CD4-positive, alpha-beta memory T cell (primary cell): Measurements from ENCODE around the gene FLYWCH1. TPM values are rescaled to one million over a fixed set of nuclear protein-coding genes. Genes with fewer than 3 reads are reported as not detected.

Experiments
- CTCF ChIA-PET: fragments of 350-600 bp; sonication (Branson Sonifier 250); formaldehyde crosslinking; loops from one replicate; lab custom pipeline; 2021; ENCODE audit warnings: inconsistent platforms; ENCODE audit not compliant: partially characterized antibody; lab: Charles Lee
- POLR2A ChIA-PET: fragments of 350-600 bp; sonication (Branson Sonifier 250); formaldehyde crosslinking; loops from one replicate; lab custom pipeline; 2021; ENCODE audit not compliant: partially characterized antibody; lab: Charles Lee
- DNase-seq, 5 donors: peaks; one replicate each; pipeline versions ENCODE4 v3.0.0 to v3.0.0-alpha.2; 2020 to 2022; ENCODE audit warnings: mixed read lengths in 1 of 5
- H3K27ac ChIP-seq: one replicate; pipeline ENCODE4 v1.7.0; 2013; ENCODE audit warnings: low read depth, low read length
- H3K27me3 ChIP-seq: 2 replicates; pipeline ENCODE4 v1.7.0; 2013; ENCODE audit warnings: mild to moderate bottlenecking, low read length, moderate library complexity; ENCODE audit not compliant: insufficient read depth
- H3K36me3 ChIP-seq: 2 replicates; pipeline ENCODE4 v1.7.0; 2013; ENCODE audit warnings: mild to moderate bottlenecking, low read length, moderate library complexity; ENCODE audit not compliant: insufficient read depth
- H3K4me1 ChIP-seq: 2 replicates; pipeline ENCODE4 v1.7.0; 2013; ENCODE audit warnings: mild to moderate bottlenecking, low read length, moderate library complexity; ENCODE audit not compliant: insufficient read depth
- H3K4me3 ChIP-seq, 2 donors: one replicate each; pipeline ENCODE4 v1.7.0; 2013; ENCODE audit warnings: low read length in 2 of 2, mild to moderate bottlenecking in 1 of 2
- H3K9me3 ChIP-seq, 2 donors: one replicate each; pipeline ENCODE4 v1.7.0; 2013; ENCODE audit warnings: low read length in 2 of 2, control low read depth in 1 of 2; ENCODE audit not compliant: control insufficient read depth in 1 of 2
- H3K27ac Mint-ChIP-seq, 7 donors: one replicate each; pipeline ENCODE4 v1.8.0; 2020 to 2021; ENCODE audit warnings: mixed read lengths in 7 of 7, mild to moderate bottlenecking in 6 of 7, inconsistent platforms in 3 of 7, moderate library complexity in 3 of 7
- H3K27me3 Mint-ChIP-seq, 2 donors: one replicate each; pipeline ENCODE4 v1.8.0; 2020 to 2021; ENCODE audit warnings: mixed read lengths in 2 of 2
- H3K36me3 Mint-ChIP-seq, 2 donors: one replicate each; pipeline ENCODE4 v1.8.0; 2020 to 2021; ENCODE audit warnings: mixed read lengths in 2 of 2, inconsistent platforms in 1 of 2, mild to moderate bottlenecking in 1 of 2
- H3K4me1 Mint-ChIP-seq, 4 donors: one replicate each; pipeline ENCODE4 v1.8.0; 2020 to 2021; ENCODE audit warnings: mixed read lengths in 4 of 4, mild to moderate bottlenecking in 1 of 4
- H3K4me3 Mint-ChIP-seq, 8 donors: one replicate each; pipeline ENCODE4 v1.8.0; 2020 to 2021; ENCODE audit warnings: mixed read lengths in 8 of 8, mild to moderate bottlenecking in 7 of 8, moderate library complexity in 6 of 8, inconsistent platforms in 3 of 8
- H3K9me3 Mint-ChIP-seq, 8 donors: one replicate each; pipeline ENCODE4 v1.8.0; 2020 to 2021; ENCODE audit warnings: mixed read lengths in 8 of 8, mild to moderate bottlenecking in 5 of 8, inconsistent platforms in 3 of 8, moderate library complexity in 1 of 8
- intact Hi-C: fragments of 100-400 bp; cut with micrococcal nuclease; formaldehyde crosslinking; loops from one replicate; pipeline ENCODE4 v1.15.1; 2023
- polyA plus RNA-seq, 2 donors: library from polyadenylated mRNA; unstranded; fragments of 300-500 nt; fragmentation: Illumina TruSeq; gene quantifications; one replicate each; pipeline ENCODE4 v1.2.3, GENCODE V29; 2021
- total RNA-seq, 2 experiments: library from RNA; stranded (reverse); gene quantifications; one replicate each; pipeline ENCODE4 v1.2.3, GENCODE V29; 2021

The FLYWCH1 gene
- total and polyA plus RNA-seq, 4 experiments from 2014 or later: 7.1 to 123 (median 71.3) TPM

- Histone ChIP-seq H3K4me3 (no peak overlapping the region), H3K36me3 (no peaks in the 10 kb centered on the region), H3K27me3 (no peaks in the 10 kb centered on the region), H3K4me1 (peaks cover 4% of the 10 kb centered on the region), H3K27ac (no peak overlapping the region), H3K9me3 (no peaks in the 10 kb centered on the region)
- H3K27me3 Mint-ChIP-seq: peaks cover 2% of the 10 kb centered on the region in 2 donors
- H3K36me3 Mint-ChIP-seq: no peaks in the 10 kb centered on the region
- peak in 1 of 5 donors; percentile 19 for DNase-seq
- intact Hi-C loops: no loop called here
- peaks cover 0 to 5% (median 0%) of the 10 kb centered on the region in 4 donors for H3K4me1 Mint-ChIP-seq
- CTCF ChIA-PET: interaction anchor here (14.2 kb wide), 1 partner anchor 26 kb away, joined by 444 read pairs; the partner anchor contains the start of genes CLDN6, HCFC1R1, THOC6 and TNFRSF12A
- POLR2A ChIA-PET: interaction anchor here (0.9 to 1.1 kb wide), 2 partner anchors 27 to 151 kb away, joined by 3 to 4 read pairs; no protein-coding TSS in a partner anchor
- H3K9me3 Mint-ChIP-seq: no peaks in the 10 kb centered on the region
- H3K4me3 Mint-ChIP-seq: no peak overlapping the region
- peak overlapping the region in 1 of 7 donors; percentile 46 for H3K27ac Mint-ChIP-seq
Observed at GRCh38 chr16:3000540-3000939, 88.8 kb downstream of the FLYWCH1 start.

Other genes with a start within 250 kb of the FLYWCH1 start
- gene KCTD5, start 229.4 kb upstream of the FLYWCH1 start, total RNA-seq: 10 to 100 TPM; 26.7 to 27.1 TPM
- gene KCTD5, start 229.4 kb upstream of the FLYWCH1 start, polyA plus RNA-seq: 10 to 100 TPM; 19.6 to 22.5 TPM
- gene PRSS27, start 191.7 kb upstream of the FLYWCH1 start, total RNA-seq: under 1 TPM; 0.61 to 0.96 TPM
- not detected for gene PRSS27, start 191.7 kb upstream of the FLYWCH1 start, polyA plus RNA-seq
- gene SRRM2, start 159.3 kb upstream of the FLYWCH1 start, total RNA-seq: 1,000 to 10,000 TPM; 1,118 to 1,137 TPM
- 100 to 1,000 TPM in 1 of 2 donors, 10 to 100 TPM in 1; 11.8 to 132 TPM for gene SRRM2, start 159.3 kb upstream of the FLYWCH1 start, polyA plus RNA-seq
- 10 to 100 TPM; 83.0 to 86.8 TPM for gene ELOB, start 134.7 kb upstream of the FLYWCH1 start, total RNA-seq
- 100 to 1,000 TPM; 268 to 270 TPM for gene ELOB, start 134.7 kb upstream of the FLYWCH1 start, polyA plus RNA-seq
- gene PRSS33, start 124.4 kb upstream of the FLYWCH1 start, total RNA-seq: not detected
- not detected for gene PRSS33, start 124.4 kb upstream of the FLYWCH1 start, polyA plus RNA-seq
- not detected for gene PRSS41, start 113.5 kb upstream of the FLYWCH1 start, total RNA-seq
- not detected for gene PRSS41, start 113.5 kb upstream of the FLYWCH1 start, polyA plus RNA-seq
- gene PRSS21, start 94.7 kb upstream of the FLYWCH1 start, total RNA-seq: 1 to 10 TPM in 1 of 2 experiments, under 1 TPM in 1; 0.96 to 2.6 TPM
- 10 to 100 TPM in 1 of 2 donors, 1 to 10 TPM in 1; 6.2 to 11.5 TPM for gene PRSS21, start 94.7 kb upstream of the FLYWCH1 start, polyA plus RNA-seq
- not detected for gene ZG16B, start 81.6 kb upstream of the FLYWCH1 start, total RNA-seq
- under 1 TPM in 1 of 2 donors, not detected in 1; 0.79 TPM for gene ZG16B, start 81.6 kb upstream of the FLYWCH1 start, polyA plus RNA-seq
- gene PRSS22, start 53.8 kb upstream of the FLYWCH1 start, total RNA-seq: under 1 TPM in 1 of 2 experiments, not detected in 1; 0.39 TPM
- gene PRSS22, start 53.8 kb upstream of the FLYWCH1 start, polyA plus RNA-seq: under 1 TPM in 1 of 2 donors, not detected in 1; 0.42 TPM
- 10 to 100 TPM; 24.1 to 27.1 TPM for gene FLYWCH2, start 28.7 kb upstream of the FLYWCH1 start, total RNA-seq
- gene FLYWCH2, start 28.7 kb upstream of the FLYWCH1 start, polyA plus RNA-seq: 10 to 100 TPM; 21.1 to 23.3 TPM
- not detected for gene KREMEN2, start 52.3 kb downstream of the FLYWCH1 start, total RNA-seq
- not detected for gene KREMEN2, start 52.3 kb downstream of the FLYWCH1 start, polyA plus RNA-seq
- gene PAQR4, start 57.4 kb downstream of the FLYWCH1 start, total RNA-seq: 1 to 10 TPM; 1.5 to 1.7 TPM
- gene PAQR4, start 57.4 kb downstream of the FLYWCH1 start, polyA plus RNA-seq: under 1 TPM; 0.77 to 0.81 TPM
- gene PKMYT1, start 68.5 kb downstream of the FLYWCH1 start, total RNA-seq: under 1 TPM in 1 of 2 experiments, not detected in 1; 0.79 TPM
- not detected for gene PKMYT1, start 68.5 kb downstream of the FLYWCH1 start, polyA plus RNA-seq
- gene CLDN9, start 101.0 kb downstream of the FLYWCH1 start, total RNA-seq: not detected
- gene CLDN9, start 101.0 kb downstream of the FLYWCH1 start, polyA plus RNA-seq: not detected
- gene CLDN6, start 106.3 kb downstream of the FLYWCH1 start, total RNA-seq: not detected
- gene CLDN6, start 106.3 kb downstream of the FLYWCH1 start, polyA plus RNA-seq: not detected
- gene TNFRSF12A, start 108.4 kb downstream of the FLYWCH1 start, total RNA-seq: 1 to 10 TPM in 1 of 2 experiments, under 1 TPM in 1; 0.73 to 1.0 TPM
- gene TNFRSF12A, start 108.4 kb downstream of the FLYWCH1 start, polyA plus RNA-seq: under 1 TPM; 0.33 to 0.44 TPM
- 10 to 100 TPM; 16.0 to 18.0 TPM for gene HCFC1R1, start 112.0 kb downstream of the FLYWCH1 start, total RNA-seq
- gene HCFC1R1, start 112.0 kb downstream of the FLYWCH1 start, polyA plus RNA-seq: 10 to 100 TPM; 18.5 to 23.8 TPM
- 10 to 100 TPM; 18.4 to 22.5 TPM for gene THOC6, start 112.1 kb downstream of the FLYWCH1 start, total RNA-seq
- 10 to 100 TPM; 41.4 to 48.8 TPM for gene THOC6, start 112.1 kb downstream of the FLYWCH1 start, polyA plus RNA-seq
- gene BICDL2, start 125.0 kb downstream of the FLYWCH1 start, total RNA-seq: not detected
- not detected for gene BICDL2, start 125.0 kb downstream of the FLYWCH1 start, polyA plus RNA-seq
- 1 to 10 TPM; 2.9 to 3.0 TPM for gene MMP25, start 134.6 kb downstream of the FLYWCH1 start, total RNA-seq
- under 1 TPM; 0.52 to 0.91 TPM for gene MMP25, start 134.6 kb downstream of the FLYWCH1 start, polyA plus RNA-seq
- gene IL32, start 153.7 kb downstream of the FLYWCH1 start, total RNA-seq: 100 to 1,000 TPM; 752 to 810 TPM
- 1,000 to 10,000 TPM; 3,111 to 3,174 TPM for gene IL32, start 153.7 kb downstream of the FLYWCH1 start, polyA plus RNA-seq
- under 1 TPM in 1 of 2 experiments, not detected in 1; 0.15 TPM for gene ZSCAN10, start 187.4 kb downstream of the FLYWCH1 start, total RNA-seq
- gene ZSCAN10, start 187.4 kb downstream of the FLYWCH1 start, polyA plus RNA-seq: not detected
- not detected for gene ZNF205, start 200.7 kb downstream of the FLYWCH1 start, total RNA-seq
- gene ZNF205, start 200.7 kb downstream of the FLYWCH1 start, polyA plus RNA-seq: under 1 TPM in 1 of 2 donors, not detected in 1; 0.20 TPM
- gene ZNF213, start 223.1 kb downstream of the FLYWCH1 start, total RNA-seq: 10 to 100 TPM; 14.1 to 14.5 TPM
- gene ZNF213, start 223.1 kb downstream of the FLYWCH1 start, polyA plus RNA-seq: 1 to 10 TPM in 1 of 2 donors, under 1 TPM in 1; 0.67 to 3.2 TPM